LNCaP clone FGC (cell line): ENCODE measurements around the gene APOL4.
"Not testable (repeated sequence)": the region's sequence is repeated elsewhere in the genome, so short reads cannot be mapped to it uniquely, and the experiment has no call there.

Source experiments
- DNase-seq: peaks from one replicate; pipeline ENCODE4 v3.0.0-alpha.2; 2011; ENCODE audit warnings: low read depth
- H3K4me3 ChIP-seq: 2 replicates; pipeline ENCODE4 v1.5.1; 2011; ENCODE audit warnings: mild to moderate bottlenecking, low read depth, low read length, control low read depth
- CTCF ChIP-seq: IDR thresholded peaks from 2 replicates; pipeline ENCODE4 v1.5.1; 2012; ENCODE audit warnings: mild to moderate bottlenecking; ENCODE audit not compliant: control insufficient read depth, insufficient read depth; ENCODE audit errors: extremely low read depth

APOL4 gene

GRCh38 chr22:36160499-36160942 is 41.1 kb downstream of the APOL4 start, which contains the start of gene APOL3:
TSS of gene APOL3 (minus strand) at chr22:36160755. CDS start at chr22:36149055, 11,700 bp downstream.
- peak within 1 kb of the TSS; percentile 21; the same call in 1 of the 2 replicates for H3K4me3 ChIP-seq

GRCh38 chr22:36156515-36157419 is 44.8 kb downstream of the APOL4 start:
- H3K4me3 ChIP-seq = no peak overlapping the region
- no peak for DNase-seq
- TF ChIP-seq CTCF = no peak

More at GRCh38 chr22:36160499-36160942, 41.1 kb downstream of the APOL4 start, which contains the start of gene APOL3:
- peak; percentile 25 for DNase-seq
- TF ChIP-seq CTCF = no peak

GRCh38 chr22:36156119-36156514 is 45.5 kb downstream of the APOL4 start:
- no peak overlapping the region for H3K4me3 ChIP-seq
- no peak for DNase-seq
- no peak for TF ChIP-seq CTCF

GRCh38 chr22:36155702-36156101 is 45.9 kb downstream of the APOL4 start:
- no peak overlapping the region for H3K4me3 ChIP-seq
- no peak for TF ChIP-seq CTCF

GRCh38 chr22:36154423-36154945 is 47.1 kb downstream of the APOL4 start:
- TF ChIP-seq CTCF = no peak
- no peak for DNase-seq
- no peak overlapping the region for H3K4me3 ChIP-seq

More at GRCh38 chr22:36155702-36156101, 45.9 kb downstream of the APOL4 start:
- no peak for DNase-seq

GRCh38 chr22:36153501-36154422 is 47.8 kb downstream of the APOL4 start:
- TF ChIP-seq CTCF = no peak
- H3K4me3 ChIP-seq = no peak overlapping the region
- DNase-seq = no peak

- H3K4me3 ChIP-seq, DNase-seq: not testable (repeated sequence)
These were observed 48.8 kb downstream of the APOL4 start for GRCh38 chr22:36152821-36153220.
